HepG2 (cell line): Measurements from ENCODE around the gene RAB11FIP2.

Experiments
- ETV5 ChIP-seq: IDR thresholded peaks from 2 replicates; pipeline ENCODE4 v1.6.1; 2018; ENCODE audit warnings: missing biosample characterization, missing genetic modification reagents, inconsistent platforms, borderline replicate concordance
- HNRNPH1 ChIP-seq: fragments of 200-400 bp; formaldehyde crosslinking; optimal IDR thresholded peaks from 2 replicates; pipeline ENCODE3; 2017; ENCODE audit warnings: mild to moderate bottlenecking, low read depth, low read length
- KAT7 ChIP-seq: IDR thresholded peaks from 2 replicates; pipeline ENCODE4 v1.6.1; 2018; ENCODE audit warnings: borderline replicate concordance, missing compliant biosample characterization
- NCOR1 ChIP-seq: fragments of 200-600 bp; sonication (generic); IDR thresholded peaks from 2 replicates; pipeline ENCODE4 v1.7.0; 2017; ENCODE audit warnings: antibody characterized with exemption, low read length, borderline replicate concordance
- POLR2A ChIP-seq, 2 experiments: IDR thresholded peaks; 2 replicates each; pipeline ENCODE4 v1.6.1; 2011; ENCODE audit warnings: low read depth in 2 of 2, low read length in 2 of 2, mild to moderate bottlenecking in 1 of 2, moderate library complexity in 1 of 2; ENCODE audit not compliant: insufficient read depth in 1 of 2
- ZBTB21 ChIP-seq: sonication (generic); formaldehyde crosslinking; IDR thresholded peaks from 2 replicates; pipeline ENCODE4 v1.4.0; 2020; ENCODE audit warnings: missing genetic modification reagents
- ZSCAN20 ChIP-seq: sonication (generic); formaldehyde crosslinking; IDR thresholded peaks from 2 replicates; pipeline ENCODE4 v1.4.0; 2020; ENCODE audit warnings: missing genetic modification reagents, mild to moderate bottlenecking, borderline replicate concordance
- TF ChIP-seq, protein P1 (sequence below): sonication (generic); formaldehyde crosslinking; IDR thresholded peaks from 2 replicates; pipeline ENCODE4 v1.8.0; 2022; ENCODE audit warnings: mild to moderate bottlenecking, missing genetic modification reagents; ENCODE audit not compliant: insufficient replicate concordance

- TF ChIP-seq, protein P1, sequence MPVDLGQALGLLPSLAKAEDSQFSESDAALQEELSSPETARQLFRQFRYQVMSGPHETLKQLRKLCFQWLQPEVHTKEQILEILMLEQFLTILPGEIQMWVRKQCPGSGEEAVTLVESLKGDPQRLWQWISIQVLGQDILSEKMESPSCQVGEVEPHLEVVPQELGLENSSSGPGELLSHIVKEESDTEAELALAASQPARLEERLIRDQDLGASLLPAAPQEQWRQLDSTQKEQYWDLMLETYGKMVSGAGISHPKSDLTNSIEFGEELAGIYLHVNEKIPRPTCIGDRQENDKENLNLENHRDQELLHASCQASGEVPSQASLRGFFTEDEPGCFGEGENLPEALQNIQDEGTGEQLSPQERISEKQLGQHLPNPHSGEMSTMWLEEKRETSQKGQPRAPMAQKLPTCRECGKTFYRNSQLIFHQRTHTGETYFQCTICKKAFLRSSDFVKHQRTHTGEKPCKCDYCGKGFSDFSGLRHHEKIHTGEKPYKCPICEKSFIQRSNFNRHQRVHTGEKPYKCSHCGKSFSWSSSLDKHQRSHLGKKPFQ (CRISPR knock-in tag): no peak
- TF ChIP-seq HNRNPH1 (no peak), NCOR1 (no peak), POLR2A (IDR thresholded peaks at IDR 0.05; ENCODE audit: insufficient read depth in 1 of 2, low read depth in 2 of 2, low read length in 2 of 2) (no peak), ETV5 (CRISPR knock-in tag) (no peak), ZSCAN20 (no peak), ZBTB21 (CRISPR knock-in tag) (no peak), KAT7 (CRISPR knock-in tag) (no peak)
Observed at GRCh38 chr10:118076705-118077104, 30.0 kb upstream of the RAB11FIP2 start.
